Tibial nerve (tissue), 4 donors: ENCODE data around the gene SNAP47. TPM values are rescaled to one million over a fixed set of nuclear protein-coding genes. Genes with fewer than 3 reads are reported as not detected.

Experiments used
- DNase-seq, 2 donors: peaks; one replicate each; pipeline ENCODE4 v3.0.0-alpha.2; 2019; ENCODE audit warnings: low spot score in 2 of 2
- H3K27ac ChIP-seq, 4 donors: fragments of 200-600 bp; sonication (generic) in 3 of 4; one replicate each; pipeline ENCODE4 v1.5.1; 2017 to 2019; ENCODE audit warnings: mild to moderate bottlenecking in 1 of 4
- H3K27me3 ChIP-seq, 2 donors: fragments of 200-600 bp; sonication (generic) in 1 of 2; one replicate each; pipeline versions ENCODE4 v1.5.1 to v1.6.0; 2017 to 2019
- H3K36me3 ChIP-seq, 3 donors: fragments of 200-600 bp; sonication (generic); one replicate each; pipeline ENCODE4 v1.5.1; 2018 to 2019
- H3K4me1 ChIP-seq, 4 donors: fragments of 200-600 bp; sonication (generic) in 3 of 4; one replicate each; pipeline ENCODE4 v1.5.1; 2017 to 2019
- H3K4me3 ChIP-seq, 4 donors: fragments of 200-600 bp; sonication (generic) in 3 of 4; one replicate each; pipeline ENCODE4 v1.5.1; 2017 to 2019; ENCODE audit warnings: mild to moderate bottlenecking in 1 of 4, moderate library complexity in 1 of 4
- H3K9me3 ChIP-seq, 4 donors: fragments of 200-600 bp; sonication (generic) in 3 of 4; one replicate each; pipeline ENCODE4 v1.5.1; 2017 to 2019
- CTCF ChIP-seq, 5 experiments: fragments of 200-600 bp in 3 of 5; fragments of 450-650 bp in 2 of 5; sonication (generic) in 3 of 5; IDR thresholded peaks; one replicate each; pipeline ENCODE4 v1.5.1; 2016 to 2019; ENCODE audit warnings: antibody characterized with exemption in 5 of 5, mild to moderate bottlenecking in 3 of 5, moderate library complexity in 2 of 5
- EP300 ChIP-seq, 2 donors: sonication (generic); formaldehyde crosslinking; IDR thresholded peaks; one replicate each; pipeline ENCODE4 v1.6.1; 2017; ENCODE audit warnings: antibody characterized with exemption in 2 of 2, mild to moderate bottlenecking in 1 of 2
- POLR2A ChIP-seq, 2 donors: fragments of 450-650 bp; IDR thresholded peaks; one replicate each; pipeline ENCODE4 v1.6.1; 2017; ENCODE audit warnings: antibody characterized with exemption in 2 of 2, mild to moderate bottlenecking in 2 of 2, moderate library complexity in 2 of 2
- WGBS, 2 donors: methylation state at CpG; one replicate each; pipeline ENCODE4 v1.1.5; 2018; 5-methylcytosine and 5-hydroxymethylcytosine counted together
- total RNA-seq, 4 donors: library from RNA; depleted of rRNA; stranded (reverse); fragments of >200 nt; gene quantifications; one replicate each; pipeline ENCODE4 v1.1.0, GENCODE V29; 2016

Gene SNAP47
- total RNA-seq, 4 donors from 2014 or later = 49.4 to 69.9 (median 62.8) TPM

- H3K4me3 ChIP-seq = no peak overlapping the region
- peak overlapping the region in 2 of 4 donors; percentile 60 to 70 for H3K27ac ChIP-seq
- DNase-seq = peak; percentile 42 to 50
- H3K9me3 ChIP-seq = no peaks in the 10 kb centered on the region
- H3K27me3 ChIP-seq = no peaks in the 10 kb centered on the region
- 34 to 36% methylated on average over 7 to 9 of the region's 12 CpGs for WGBS, 2 donors
- H3K36me3 ChIP-seq = no peaks in the 10 kb centered on the region
- H3K4me1 ChIP-seq = peaks cover 0 to 25% (median 14%) of the 10 kb centered on the region in 4 donors
- TF ChIP-seq EP300 (IDR thresholded peaks at IDR 0.05) = no peak
Measured at GRCh38 chr1:227793948-227794816, 58.9 kb downstream of the SNAP47 start.

GRCh38 chr1:227794817-227795192 is 59.6 kb downstream of the SNAP47 start:
- Histone ChIP-seq H3K4me3 (no peak overlapping the region), H3K36me3 (no peaks in the 10 kb centered on the region), H3K27me3 (no peaks in the 10 kb centered on the region), H3K9me3 (no peaks in the 10 kb centered on the region), H3K27ac (peak overlapping the region in 2 of 4 donors; percentile 60 to 70), H3K4me1 (peaks cover 0 to 25% (median 14%) of the 10 kb centered on the region in 4 donors)
- no peak for DNase-seq
- TF ChIP-seq POLR2A (IDR thresholded peaks at IDR 0.05) = no peak
- no peak for TF ChIP-seq EP300 (IDR thresholded peaks at IDR 0.05)
- no peak for TF ChIP-seq CTCF (IDR thresholded peaks at IDR 0.05)
- 46 to 61% methylated on average over 11 of the region's 11 CpGs for WGBS, 2 donors

GRCh38 chr1:227795732-227796131 is 60.5 kb downstream of the SNAP47 start:
- Histone ChIP-seq H3K4me1 (peaks cover 0 to 25% (median 14%) of the 10 kb centered on the region in 4 donors), H3K4me3 (no peak overlapping the region), H3K27ac (no peak overlapping the region), H3K36me3 (no peaks in the 10 kb centered on the region), H3K9me3 (no peaks in the 10 kb centered on the region), H3K27me3 (no peaks in the 10 kb centered on the region)
- no peak for TF ChIP-seq POLR2A (IDR thresholded peaks at IDR 0.05)
- TF ChIP-seq CTCF (IDR thresholded peaks at IDR 0.05) = no peak
- TF ChIP-seq EP300 (IDR thresholded peaks at IDR 0.05) = no peak
- WGBS, 2 donors = 44 to 66% methylated on average over 3 to 5 of the region's 6 CpGs
- DNase-seq = no peak

GRCh38 chr1:227796359-227796915 is 61.2 kb downstream of the SNAP47 start:
- DNase-seq = no peak
- WGBS, 2 donors = 91 to 93% methylated on average over 5 of the region's 5 CpGs
- H3K27me3 ChIP-seq = no peaks in the 10 kb centered on the region
- H3K36me3 ChIP-seq = no peaks in the 10 kb centered on the region
- no peak overlapping the region for H3K27ac ChIP-seq
- H3K4me3 ChIP-seq = no peak overlapping the region
- peaks cover 0 to 25% (median 14%) of the 10 kb centered on the region in 4 donors for H3K4me1 ChIP-seq
- H3K9me3 ChIP-seq = no peaks in the 10 kb centered on the region
- TF ChIP-seq POLR2A (IDR thresholded peaks at IDR 0.05) = no peak
- no peak for TF ChIP-seq EP300 (IDR thresholded peaks at IDR 0.05)
- TF ChIP-seq CTCF (IDR thresholded peaks at IDR 0.05) = no peak

- H3K4me1 ChIP-seq = peaks cover 0 to 25% (median 14%) of the 10 kb centered on the region in 4 donors
- TF ChIP-seq POLR2A (IDR thresholded peaks at IDR 0.05) = no peak
- 90% methylated on average over 3 of the region's 3 CpGs for WGBS, 2 donors
- no peak for DNase-seq
- H3K9me3 ChIP-seq = no peaks in the 10 kb centered on the region
- H3K36me3 ChIP-seq = no peaks in the 10 kb centered on the region
- H3K27me3 ChIP-seq = no peaks in the 10 kb centered on the region
- no peak overlapping the region for H3K4me3 ChIP-seq
- no peak overlapping the region for H3K27ac ChIP-seq
Measured at GRCh38 chr1:227797144-227797543, 61.9 kb downstream of the SNAP47 start.

GRCh38 chr1:227797625-227798024 is 62.4 kb downstream of the SNAP47 start:
- TF ChIP-seq EP300 (IDR thresholded peaks at IDR 0.05) (no peak), POLR2A (IDR thresholded peaks at IDR 0.05) (no peak), CTCF (IDR thresholded peaks at IDR 0.05) (no peak)
- Histone ChIP-seq H3K27ac (no peak overlapping the region), H3K36me3 (no peaks in the 10 kb centered on the region), H3K4me3 (no peak overlapping the region), H3K9me3 (no peaks in the 10 kb centered on the region), H3K4me1 (peaks cover 0 to 25% (median 14%) of the 10 kb centered on the region in 4 donors), H3K27me3 (no peaks in the 10 kb centered on the region)
- no peak for DNase-seq
- WGBS, 2 donors = 79 to 90% methylated on average over 3 of the region's 3 CpGs
